Measurements from ENCODE around the gene SLC2A13.

GRCh38 chr12:40105515-40106201 lies at the start of gene SLC2A13:
- peak in 2 of 12 donors; percentile 15 to 23 for TF ChIP-seq CTCF (IDR thresholded peaks at IDR 0.05)
- peak in 1 of 2 donors; percentile 83 for TF ChIP-seq POLR2A (IDR thresholded peaks at IDR 0.05)
